ENCODE data around the gene REC114. TPM values are rescaled to one million over a fixed set of nuclear protein-coding genes. Genes with fewer than 3 reads are reported as not detected.

REC114 gene
- total and polyA plus RNA-seq, 2 experiments from 2014 or later: 0.24 TPM; not detected in 1

DNA sequence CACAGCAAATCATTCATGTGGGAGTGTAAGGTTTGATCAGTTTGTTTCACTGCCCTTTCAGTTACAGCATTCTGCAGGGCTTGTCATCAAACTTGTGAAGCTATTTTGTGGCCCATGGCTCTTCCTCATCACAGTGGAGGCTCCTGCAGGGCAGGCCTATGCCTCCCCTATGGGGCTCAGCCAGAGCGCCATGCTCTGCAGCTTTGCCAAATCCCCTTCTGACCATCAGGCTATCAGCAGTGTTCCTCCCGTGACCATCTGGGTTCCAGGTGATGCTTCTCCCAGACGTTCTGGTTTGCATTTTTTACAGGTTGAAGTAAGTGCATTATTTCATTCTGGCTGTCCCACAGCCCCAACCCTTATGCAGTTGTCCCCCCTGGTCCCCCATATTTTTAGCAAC lies 28.1 kb upstream of the REC114 start:
- DNase-seq (ENCODE audit: low spot score): no peak
- Histone ChIP-seq H3K4me3 (no peak overlapping the region), H3K9me2 (replicated peaks; ENCODE audit: insufficient read depth) (no peaks in the 10 kb centered on the region), H3K4me1 (ENCODE audit: insufficient read depth) (no peaks in the 10 kb centered on the region), H3K79me2 (no peaks in the 10 kb centered on the region), H3K9me3 (ENCODE audit: low read depth) (no peaks in the 10 kb centered on the region), H3K27ac (no peak overlapping the region), H2AFZ (no peak overlapping the region), H4K20me1 (ENCODE audit: insufficient read depth, poor library complexity, severe bottlenecking) (no peaks in the 10 kb centered on the region), H3K4me2 (no peak overlapping the region), H3K36me3 (replicated peaks; ENCODE audit: insufficient read depth, low read depth) (no peaks in the 10 kb centered on the region), H3K27me3 (no peaks in the 10 kb centered on the region)
- TF ChIP-seq EZH2 (IDR thresholded peaks at IDR 0.05; ENCODE audit: borderline replicate concordance): no peak
- TF ChIP-seq, protein P1, sequence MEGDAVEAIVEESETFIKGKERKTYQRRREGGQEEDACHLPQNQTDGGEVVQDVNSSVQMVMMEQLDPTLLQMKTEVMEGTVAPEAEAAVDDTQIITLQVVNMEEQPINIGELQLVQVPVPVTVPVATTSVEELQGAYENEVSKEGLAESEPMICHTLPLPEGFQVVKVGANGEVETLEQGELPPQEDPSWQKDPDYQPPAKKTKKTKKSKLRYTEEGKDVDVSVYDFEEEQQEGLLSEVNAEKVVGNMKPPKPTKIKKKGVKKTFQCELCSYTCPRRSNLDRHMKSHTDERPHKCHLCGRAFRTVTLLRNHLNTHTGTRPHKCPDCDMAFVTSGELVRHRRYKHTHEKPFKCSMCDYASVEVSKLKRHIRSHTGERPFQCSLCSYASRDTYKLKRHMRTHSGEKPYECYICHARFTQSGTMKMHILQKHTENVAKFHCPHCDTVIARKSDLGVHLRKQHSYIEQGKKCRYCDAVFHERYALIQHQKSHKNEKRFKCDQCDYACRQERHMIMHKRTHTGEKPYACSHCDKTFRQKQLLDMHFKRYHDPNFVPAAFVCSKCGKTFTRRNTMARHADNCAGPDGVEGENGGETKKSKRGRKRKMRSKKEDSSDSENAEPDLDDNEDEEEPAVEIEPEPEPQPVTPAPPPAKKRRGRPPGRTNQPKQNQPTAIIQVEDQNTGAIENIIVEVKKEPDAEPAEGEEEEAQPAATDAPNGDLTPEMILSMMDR (IDR thresholded peaks at IDR 0.05; ENCODE audit: poor library complexity): no peak
- no peak for TF ChIP-seq EZH2phosphoT487 (IDR thresholded peaks at IDR 0.05; ENCODE audit: low read depth, severe bottlenecking, unreplicated experiment)
- 67% methylated on average over 3 of the region's 3 CpGs for WGBS (ENCODE audit: low lambda C conversion rate, missing lambda C conversion rate)

DNA sequence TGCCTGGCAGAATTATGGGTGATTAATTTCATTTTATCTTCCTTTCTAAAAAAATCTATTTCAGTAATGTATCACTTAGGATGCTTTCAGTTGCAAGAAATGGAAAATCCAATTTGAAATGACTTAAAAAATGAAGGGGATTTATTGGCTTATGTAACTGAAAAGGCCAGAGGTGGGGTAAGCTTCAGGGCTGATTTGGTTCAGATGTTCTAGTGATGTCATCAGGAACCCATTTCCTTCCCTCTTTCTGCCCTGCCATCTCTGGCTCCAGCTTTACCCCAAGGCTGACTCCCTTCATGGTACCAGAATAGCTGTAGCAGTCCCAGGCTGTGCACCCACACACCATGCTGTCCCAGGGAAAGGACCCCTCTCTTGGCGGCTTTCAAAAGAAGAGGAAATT lies 18.5 kb upstream of the REC114 start:
- H3K4me2 ChIP-seq: no peak overlapping the region
- H3K9me3 ChIP-seq (ENCODE audit: low read depth): no peaks in the 10 kb centered on the region
- no peaks in the 10 kb centered on the region for H3K4me1 ChIP-seq (ENCODE audit: insufficient read depth)
- H2AFZ ChIP-seq: no peak overlapping the region
- H3K27me3 ChIP-seq: no peaks in the 10 kb centered on the region
- DNase-seq (ENCODE audit: low spot score): no peak
- TF ChIP-seq EZH2phosphoT487 (IDR thresholded peaks at IDR 0.05; ENCODE audit: low read depth, severe bottlenecking, unreplicated experiment) (no peak), EZH2 (IDR thresholded peaks at IDR 0.05; ENCODE audit: borderline replicate concordance) (no peak)
- TF ChIP-seq, protein P1 (IDR thresholded peaks at IDR 0.05; ENCODE audit: poor library complexity): no peak
- H3K36me3 ChIP-seq (replicated peaks; ENCODE audit: insufficient read depth, low read depth): no peaks in the 10 kb centered on the region
- H3K79me2 ChIP-seq: no peaks in the 10 kb centered on the region
- no peak overlapping the region for H3K4me3 ChIP-seq
- H3K27ac ChIP-seq: no peak overlapping the region
- WGBS (ENCODE audit: low lambda C conversion rate, missing lambda C conversion rate): 80% methylated on average over 1 of the region's 1 CpG
- H3K9me2 ChIP-seq (replicated peaks; ENCODE audit: insufficient read depth): no peaks in the 10 kb centered on the region
- H4K20me1 ChIP-seq (ENCODE audit: insufficient read depth, poor library complexity, severe bottlenecking): no peaks in the 10 kb centered on the region

DNA sequence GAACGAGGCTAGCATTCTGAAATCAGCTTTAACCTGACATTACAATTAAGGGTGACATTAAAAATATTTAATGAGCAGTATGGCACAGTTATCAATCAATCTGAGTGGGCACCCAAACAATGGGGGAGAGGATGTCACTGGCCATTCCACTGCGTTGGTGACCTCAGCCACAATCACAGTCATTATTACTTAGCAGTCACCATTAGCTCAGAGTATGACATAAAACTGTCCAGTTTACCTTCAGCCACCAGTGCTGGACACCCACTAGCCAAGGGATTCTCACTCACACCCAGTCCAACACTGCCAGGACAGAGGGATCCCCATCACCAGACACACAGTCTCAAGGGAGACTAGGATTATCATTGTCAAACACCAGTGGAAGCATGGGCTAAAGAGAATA lies 17.5 kb upstream of the REC114 start:
- Histone ChIP-seq H3K27ac (no peak overlapping the region), H3K4me1 (ENCODE audit: insufficient read depth) (no peaks in the 10 kb centered on the region), H3K9me3 (ENCODE audit: low read depth) (no peaks in the 10 kb centered on the region), H2AFZ (no peak overlapping the region), H3K9me2 (replicated peaks; ENCODE audit: insufficient read depth) (no peaks in the 10 kb centered on the region), H3K27me3 (peaks cover 4% of the 10 kb centered on the region), H3K79me2 (no peaks in the 10 kb centered on the region), H3K4me2 (no peak overlapping the region), H3K4me3 (no peak overlapping the region), H3K36me3 (replicated peaks; ENCODE audit: insufficient read depth, low read depth) (no peaks in the 10 kb centered on the region), H4K20me1 (ENCODE audit: insufficient read depth, poor library complexity, severe bottlenecking) (no peaks in the 10 kb centered on the region)
- WGBS (ENCODE audit: low lambda C conversion rate, missing lambda C conversion rate): 74% methylated on average over 2 of the region's 2 CpGs
- DNase-seq (ENCODE audit: low spot score): no peak
- TF ChIP-seq, protein P1 (IDR thresholded peaks at IDR 0.05; ENCODE audit: poor library complexity): no peak
- TF ChIP-seq EZH2phosphoT487 (IDR thresholded peaks at IDR 0.05; ENCODE audit: low read depth, severe bottlenecking, unreplicated experiment) (no peak), EZH2 (IDR thresholded peaks at IDR 0.05; ENCODE audit: borderline replicate concordance) (no peak)
